GM12878 (cell line): ENCODE data around the gene CFAP54. TPM values are rescaled to one million over a fixed set of nuclear protein-coding genes. Genes with fewer than 3 reads are reported as not detected.
A peak's percentile ranks its signal among the peaks of the same experiment; 100 is the strongest.

Source experiments
- ASH2L ChIP-seq: fragments of 300-600, 200-600 bp; sonication (generic); IDR thresholded peaks from 2 replicates; pipeline ENCODE4 v1.6.1; 2017; ENCODE audit warnings: low read depth, mild to moderate bottlenecking, borderline replicate concordance
- BMI1 ChIP-seq: fragments of 450-650 bp; IDR thresholded peaks from 2 replicates; pipeline ENCODE4 v1.6.1; 2016; ENCODE audit warnings: mild to moderate bottlenecking, moderate library complexity, borderline replicate concordance
- CBX5 ChIP-seq: sonication (generic); IDR thresholded peaks from 2 replicates; pipeline ENCODE4 v1.6.1; 2016; ENCODE audit warnings: low read depth, moderate library complexity, mild to moderate bottlenecking, inconsistent platforms
- CHD4 ChIP-seq: fragments of 200-600 bp; sonication (generic); IDR thresholded peaks from 2 replicates; pipeline ENCODE4 v1.6.1; 2016; ENCODE audit warnings: mild to moderate bottlenecking
- CREB1 ChIP-seq: IDR thresholded peaks from 2 replicates; pipeline ENCODE4 v1.6.1; 2012; ENCODE audit warnings: low read depth, mild to moderate bottlenecking, inconsistent platforms
- EGR1 ChIP-seq, 2 experiments: IDR thresholded peaks; 1 replicate in 1 of 2; 2 replicates in 1 of 2; pipeline ENCODE4 v1.6.1; 2011 to 2012; ENCODE audit warnings: low read depth in 2 of 2, low read length in 2 of 2, borderline replicate concordance in 1 of 2, mild to moderate bottlenecking in 1 of 2, moderate library complexity in 1 of 2
- EP300 ChIP-seq, 2 experiments: fragments of 150-350 bp in 1 of 2; IDR thresholded peaks; 2 replicates each; pipeline ENCODE4 v1.6.1; 2011 to 2012; ENCODE audit warnings: low read depth in 2 of 2, low read length in 2 of 2, borderline replicate concordance in 1 of 2, improper control_type of control experiment in 1 of 2, inconsistent platforms in 1 of 2; ENCODE audit not compliant: control insufficient read depth in 1 of 2
- FOXK2 ChIP-seq: fragments of 450-650 bp; IDR thresholded peaks from 2 replicates; pipeline ENCODE4 v1.6.1; 2017; ENCODE audit warnings: mild to moderate bottlenecking, moderate library complexity
- IKZF2 ChIP-seq, 2 experiments: fragments of 450-650 bp; IDR thresholded peaks; 2 replicates each; pipeline ENCODE4 v1.6.1; 2017; ENCODE audit warnings: mild to moderate bottlenecking in 2 of 2, moderate library complexity in 2 of 2
- NFYB ChIP-seq: IDR thresholded peaks from 2 replicates; pipeline ENCODE4 v1.6.1; 2011; ENCODE audit warnings: low read depth, mild to moderate bottlenecking, low read length, improper control_type of control experiment, moderate library complexity; ENCODE audit not compliant: insufficient read depth
- POLR2AphosphoS5 ChIP-seq: IDR thresholded peaks from 2 replicates; pipeline ENCODE4 v1.6.1; 2011; ENCODE audit warnings: mild to moderate bottlenecking, low read length, inconsistent platforms
- RAD51 ChIP-seq: fragments of 450-650 bp; IDR thresholded peaks from 2 replicates; pipeline ENCODE4 v1.6.1; 2016; ENCODE audit warnings: moderate library complexity, mild to moderate bottlenecking, inconsistent platforms
- RBBP5 ChIP-seq: fragments of 200-600 bp; sonication (generic); conservative IDR thresholded peaks from 2 replicates; pipeline ENCODE4 v1.6.1; 2016
- SMAD1 ChIP-seq: fragments of 450-650 bp; IDR thresholded peaks from 2 replicates; pipeline ENCODE4 v1.6.1; 2018; ENCODE audit warnings: mild to moderate bottlenecking, low read depth; ENCODE audit not compliant: partially characterized antibody
- SP1 ChIP-seq: IDR thresholded peaks from one replicate; pipeline ENCODE4 v1.6.1; 2011; ENCODE audit warnings: low read depth, low read length
- ZNF207 ChIP-seq: fragments of 450-650 bp; IDR thresholded peaks from 2 replicates; pipeline ENCODE4 v1.6.1; 2014; ENCODE audit warnings: antibody characterized with exemption, mild to moderate bottlenecking, borderline replicate concordance
- polyA plus RNA-seq, 11 experiments: library from polyadenylated mRNA; depleted of rRNA in 4 of 11; unstranded in 6 of 11; stranded (reverse) in 5 of 11; fragments of >200 nt; fragmentation: Nextera tagmentation in 4 of 11; fragmentation: Illumina TruSeq in 1 of 11; extraction: Ambion mirVana in 4 of 11; extraction: Trizol in 1 of 11; gene quantifications; 1 replicate in 1 of 11; 2 replicates in 10 of 11; pipeline versions ENCODE4 v1.2.1 to v1.2.3, GENCODE V29; 2011 to 2016; ENCODE audit warnings: inconsistent platforms in 2 of 11, missing spikeins in 2 of 11, low read depth in 1 of 11
- total RNA-seq, 4 experiments: library from RNA; depleted of rRNA in 3 of 4; stranded (reverse); fragments of >200 nt in 3 of 4; fragmentation: Illumina TruSeq in 1 of 4; extraction: Trizol in 1 of 4; gene quantifications; 2 replicates each; pipeline versions ENCODE4 v1.2.1 to v1.2.3, GENCODE V29; 2013 to 2021
- TF ChIP-seq, protein P1 (sequence below): IDR thresholded peaks from 2 replicates; pipeline ENCODE4 v1.6.1; 2012; ENCODE audit warnings: improper control_type of control experiment, low read depth, low read length; ENCODE audit not compliant: insufficient replicate concordance
- TF ChIP-seq, protein P2 (sequence below): fragments of 450-650 bp; conservative IDR thresholded peaks from 2 replicates; pipeline ENCODE4 v1.6.1; 2017; ENCODE audit warnings: mild to moderate bottlenecking, moderate library complexity
- TF ChIP-seq, protein P3 (sequence below): fragments of 450-650 bp; IDR thresholded peaks from 2 replicates; pipeline ENCODE4 v1.6.1; 2017; ENCODE audit warnings: mild to moderate bottlenecking, low read depth, inconsistent platforms; ENCODE audit not compliant: poor library complexity, severe bottlenecking
- TF ChIP-seq, protein P4 (sequence below): fragments of 450-650 bp; IDR thresholded peaks from 2 replicates; pipeline ENCODE4 v1.6.1; 2016; ENCODE audit warnings: mild to moderate bottlenecking

CFAP54 gene
- total and polyA plus RNA-seq, 10 of the 15 experiments (the other 5 are each of a cell fraction or from before 2014, with no cell fraction given), result 0.19 to 1.5 (median 0.56) TPM

DNA sequence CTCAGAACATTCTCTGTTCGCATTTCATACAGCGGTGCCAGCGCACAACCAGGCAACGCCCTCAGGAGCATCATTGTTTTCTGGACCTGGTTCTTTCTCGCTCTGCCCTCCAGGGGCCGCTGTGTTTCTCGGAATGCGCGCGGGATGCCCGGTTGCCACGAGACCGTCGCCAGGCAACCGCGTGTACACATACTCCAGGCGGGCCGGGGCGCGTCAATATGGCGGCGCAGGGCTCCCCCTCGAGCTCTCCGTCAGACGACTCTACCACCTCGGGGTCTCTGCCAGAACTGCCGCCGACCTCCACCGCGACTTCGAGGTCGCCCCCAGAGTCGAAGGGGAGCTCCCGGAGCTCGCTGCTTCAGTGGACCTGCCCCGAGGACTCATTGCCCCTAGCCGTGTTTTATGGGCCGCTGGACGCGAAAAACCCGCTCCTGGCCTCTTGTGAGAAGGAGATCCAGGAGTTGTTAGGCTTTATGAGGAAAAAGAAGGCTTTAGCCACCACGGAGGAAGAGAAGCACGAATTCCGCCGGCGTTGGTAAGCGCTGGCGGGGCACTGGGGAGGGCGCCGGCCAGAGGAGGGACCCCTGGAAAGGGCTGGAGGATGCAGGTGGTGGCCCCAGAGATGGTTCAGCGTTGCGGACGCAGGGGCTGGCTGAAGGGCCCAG lies at the start of gene CFAP54 (continued):
- TF ChIP-seq, protein P1, sequence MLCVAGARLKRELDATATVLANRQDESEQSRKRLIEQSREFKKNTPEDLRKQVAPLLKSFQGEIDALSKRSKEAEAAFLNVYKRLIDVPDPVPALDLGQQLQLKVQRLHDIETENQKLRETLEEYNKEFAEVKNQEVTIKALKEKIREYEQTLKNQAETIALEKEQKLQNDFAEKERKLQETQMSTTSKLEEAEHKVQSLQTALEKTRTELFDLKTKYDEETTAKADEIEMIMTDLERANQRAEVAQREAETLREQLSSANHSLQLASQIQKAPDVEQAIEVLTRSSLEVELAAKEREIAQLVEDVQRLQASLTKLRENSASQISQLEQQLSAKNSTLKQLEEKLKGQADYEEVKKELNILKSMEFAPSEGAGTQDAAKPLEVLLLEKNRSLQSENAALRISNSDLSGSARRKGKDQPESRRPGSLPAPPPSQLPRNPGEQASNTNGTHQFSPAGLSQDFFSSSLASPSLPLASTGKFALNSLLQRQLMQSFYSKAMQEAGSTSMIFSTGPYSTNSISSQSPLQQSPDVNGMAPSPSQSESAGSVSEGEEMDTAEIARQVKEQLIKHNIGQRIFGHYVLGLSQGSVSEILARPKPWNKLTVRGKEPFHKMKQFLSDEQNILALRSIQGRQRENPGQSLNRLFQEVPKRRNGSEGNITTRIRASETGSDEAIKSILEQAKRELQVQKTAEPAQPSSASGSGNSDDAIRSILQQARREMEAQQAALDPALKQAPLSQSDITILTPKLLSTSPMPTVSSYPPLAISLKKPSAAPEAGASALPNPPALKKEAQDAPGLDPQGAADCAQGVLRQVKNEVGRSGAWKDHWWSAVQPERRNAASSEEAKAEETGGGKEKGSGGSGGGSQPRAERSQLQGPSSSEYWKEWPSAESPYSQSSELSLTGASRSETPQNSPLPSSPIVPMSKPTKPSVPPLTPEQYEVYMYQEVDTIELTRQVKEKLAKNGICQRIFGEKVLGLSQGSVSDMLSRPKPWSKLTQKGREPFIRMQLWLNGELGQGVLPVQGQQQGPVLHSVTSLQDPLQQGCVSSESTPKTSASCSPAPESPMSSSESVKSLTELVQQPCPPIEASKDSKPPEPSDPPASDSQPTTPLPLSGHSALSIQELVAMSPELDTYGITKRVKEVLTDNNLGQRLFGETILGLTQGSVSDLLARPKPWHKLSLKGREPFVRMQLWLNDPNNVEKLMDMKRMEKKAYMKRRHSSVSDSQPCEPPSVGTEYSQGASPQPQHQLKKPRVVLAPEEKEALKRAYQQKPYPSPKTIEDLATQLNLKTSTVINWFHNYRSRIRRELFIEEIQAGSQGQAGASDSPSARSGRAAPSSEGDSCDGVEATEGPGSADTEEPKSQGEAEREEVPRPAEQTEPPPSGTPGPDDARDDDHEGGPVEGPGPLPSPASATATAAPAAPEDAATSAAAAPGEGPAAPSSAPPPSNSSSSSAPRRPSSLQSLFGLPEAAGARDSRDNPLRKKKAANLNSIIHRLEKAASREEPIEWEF, result no peak
- TF ChIP-seq, protein P2, sequence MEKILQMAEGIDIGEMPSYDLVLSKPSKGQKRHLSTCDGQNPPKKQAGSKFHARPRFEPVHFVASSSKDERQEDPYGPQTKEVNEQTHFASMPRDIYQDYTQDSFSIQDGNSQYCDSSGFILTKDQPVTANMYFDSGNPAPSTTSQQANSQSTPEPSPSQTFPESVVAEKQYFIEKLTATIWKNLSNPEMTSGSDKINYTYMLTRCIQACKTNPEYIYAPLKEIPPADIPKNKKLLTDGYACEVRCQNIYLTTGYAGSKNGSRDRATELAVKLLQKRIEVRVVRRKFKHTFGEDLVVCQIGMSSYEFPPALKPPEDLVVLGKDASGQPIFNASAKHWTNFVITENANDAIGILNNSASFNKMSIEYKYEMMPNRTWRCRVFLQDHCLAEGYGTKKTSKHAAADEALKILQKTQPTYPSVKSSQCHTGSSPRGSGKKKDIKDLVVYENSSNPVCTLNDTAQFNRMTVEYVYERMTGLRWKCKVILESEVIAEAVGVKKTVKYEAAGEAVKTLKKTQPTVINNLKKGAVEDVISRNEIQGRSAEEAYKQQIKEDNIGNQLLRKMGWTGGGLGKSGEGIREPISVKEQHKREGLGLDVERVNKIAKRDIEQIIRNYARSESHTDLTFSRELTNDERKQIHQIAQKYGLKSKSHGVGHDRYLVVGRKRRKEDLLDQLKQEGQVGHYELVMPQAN, result peak; percentile 98
- TF ChIP-seq, protein P3, sequence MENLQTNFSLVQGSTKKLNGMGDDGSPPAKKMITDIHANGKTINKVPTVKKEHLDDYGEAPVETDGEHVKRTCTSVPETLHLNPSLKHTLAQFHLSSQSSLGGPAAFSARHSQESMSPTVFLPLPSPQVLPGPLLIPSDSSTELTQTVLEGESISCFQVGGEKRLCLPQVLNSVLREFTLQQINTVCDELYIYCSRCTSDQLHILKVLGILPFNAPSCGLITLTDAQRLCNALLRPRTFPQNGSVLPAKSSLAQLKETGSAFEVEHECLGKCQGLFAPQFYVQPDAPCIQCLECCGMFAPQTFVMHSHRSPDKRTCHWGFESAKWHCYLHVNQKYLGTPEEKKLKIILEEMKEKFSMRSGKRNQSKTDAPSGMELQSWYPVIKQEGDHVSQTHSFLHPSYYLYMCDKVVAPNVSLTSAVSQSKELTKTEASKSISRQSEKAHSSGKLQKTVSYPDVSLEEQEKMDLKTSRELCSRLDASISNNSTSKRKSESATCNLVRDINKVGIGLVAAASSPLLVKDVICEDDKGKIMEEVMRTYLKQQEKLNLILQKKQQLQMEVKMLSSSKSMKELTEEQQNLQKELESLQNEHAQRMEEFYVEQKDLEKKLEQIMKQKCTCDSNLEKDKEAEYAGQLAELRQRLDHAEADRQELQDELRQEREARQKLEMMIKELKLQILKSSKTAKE, result no peak
- TF ChIP-seq CHD4 (no peak), BMI1 (peak; percentile 99), SMAD1 (no peak), RBBP5 (no peak), CBX5 (no peak; the same call in 1 of the 2 replicates), SP1 (no peak), FOXK2 (no peak; the same call in 1 of the 2 replicates), EP300 (IDR thresholded peaks at IDR 0.05; ENCODE audit: borderline replicate concordance in 1 of 2, control insufficient read depth in 1 of 2, low read depth in 2 of 2, low read length in 2 of 2) (peak; percentile 12 to 40; a peak in 2 of 4 replicates), POLR2AphosphoS5 (no peak), CREB1 (peak; percentile 38; the same call in 1 of the 2 replicates), ASH2L (no peak; the same call in 1 of the 2 replicates), ZNF207 (no peak), EGR1 (IDR thresholded peaks at IDR 0.05; ENCODE audit: borderline replicate concordance in 1 of 2, low read depth in 2 of 2, low read length in 2 of 2) (no peak), IKZF2 (IDR thresholded peaks at IDR 0.05) (no peak), RAD51 (no peak), NFYB (no peak)
- TF ChIP-seq, protein P4, sequence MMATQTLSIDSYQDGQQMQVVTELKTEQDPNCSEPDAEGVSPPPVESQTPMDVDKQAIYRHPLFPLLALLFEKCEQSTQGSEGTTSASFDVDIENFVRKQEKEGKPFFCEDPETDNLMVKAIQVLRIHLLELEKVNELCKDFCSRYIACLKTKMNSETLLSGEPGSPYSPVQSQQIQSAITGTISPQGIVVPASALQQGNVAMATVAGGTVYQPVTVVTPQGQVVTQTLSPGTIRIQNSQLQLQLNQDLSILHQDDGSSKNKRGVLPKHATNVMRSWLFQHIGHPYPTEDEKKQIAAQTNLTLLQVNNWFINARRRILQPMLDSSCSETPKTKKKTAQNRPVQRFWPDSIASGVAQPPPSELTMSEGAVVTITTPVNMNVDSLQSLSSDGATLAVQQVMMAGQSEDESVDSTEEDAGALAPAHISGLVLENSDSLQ, result no peak
